ENCODE results near the gene RYR2.

DNA sequence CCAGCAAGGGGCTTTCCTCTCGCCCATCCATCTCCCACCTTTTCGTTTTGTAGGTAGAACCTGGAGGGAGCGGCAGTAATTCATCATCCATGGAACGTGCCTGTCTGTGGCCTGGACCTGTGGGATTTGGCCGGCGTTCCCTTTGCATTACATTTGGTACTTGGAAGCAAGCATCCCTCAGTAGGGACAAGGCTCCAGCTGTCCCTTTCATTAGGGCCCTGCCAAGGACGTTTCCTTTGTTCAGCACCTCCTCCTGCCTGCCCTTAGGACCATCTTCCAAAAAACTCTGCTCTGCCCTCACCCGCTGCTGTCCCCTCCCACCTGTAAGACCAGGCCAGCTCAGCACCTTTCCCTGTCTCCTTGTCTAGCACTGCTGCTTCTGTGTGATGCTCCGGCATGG is 62.1 kb downstream of the RYR2 start:
- TF ChIP-seq, protein P1, sequence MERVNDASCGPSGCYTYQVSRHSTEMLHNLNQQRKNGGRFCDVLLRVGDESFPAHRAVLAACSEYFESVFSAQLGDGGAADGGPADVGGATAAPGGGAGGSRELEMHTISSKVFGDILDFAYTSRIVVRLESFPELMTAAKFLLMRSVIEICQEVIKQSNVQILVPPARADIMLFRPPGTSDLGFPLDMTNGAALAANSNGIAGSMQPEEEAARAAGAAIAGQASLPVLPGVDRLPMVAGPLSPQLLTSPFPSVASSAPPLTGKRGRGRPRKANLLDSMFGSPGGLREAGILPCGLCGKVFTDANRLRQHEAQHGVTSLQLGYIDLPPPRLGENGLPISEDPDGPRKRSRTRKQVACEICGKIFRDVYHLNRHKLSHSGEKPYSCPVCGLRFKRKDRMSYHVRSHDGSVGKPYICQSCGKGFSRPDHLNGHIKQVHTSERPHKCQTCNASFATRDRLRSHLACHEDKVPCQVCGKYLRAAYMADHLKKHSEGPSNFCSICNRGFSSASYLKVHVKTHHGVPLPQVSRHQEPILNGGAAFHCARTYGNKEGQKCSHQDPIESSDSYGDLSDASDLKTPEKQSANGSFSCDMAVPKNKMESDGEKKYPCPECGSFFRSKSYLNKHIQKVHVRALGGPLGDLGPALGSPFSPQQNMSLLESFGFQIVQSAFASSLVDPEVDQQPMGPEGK (CRISPR knock-in tag; IDR thresholded peaks at IDR 0.05; ENCODE audit: borderline replicate concordance): no peak
- TF ChIP-seq ZNF8 (CRISPR knock-in tag; IDR thresholded peaks at IDR 0.05) (no peak), ARNTL (CRISPR knock-in tag; IDR thresholded peaks at IDR 0.05; ENCODE audit: borderline replicate concordance, low read depth) (no peak), ZNF565 (CRISPR knock-in tag; conservative IDR thresholded peaks at IDR 0.05; ENCODE audit: low read depth) (no peak), ZFP30 (CRISPR knock-in tag; IDR thresholded peaks at IDR 0.05) (no peak), ZFP3 (CRISPR knock-in tag; IDR thresholded peaks at IDR 0.05) (no peak), RARB (CRISPR knock-in tag; IDR thresholded peaks at IDR 0.05) (no peak), BACH2 (CRISPR knock-in tag; IDR thresholded peaks at IDR 0.05; ENCODE audit: borderline replicate concordance) (no peak)
- TF ChIP-seq, protein P2, sequence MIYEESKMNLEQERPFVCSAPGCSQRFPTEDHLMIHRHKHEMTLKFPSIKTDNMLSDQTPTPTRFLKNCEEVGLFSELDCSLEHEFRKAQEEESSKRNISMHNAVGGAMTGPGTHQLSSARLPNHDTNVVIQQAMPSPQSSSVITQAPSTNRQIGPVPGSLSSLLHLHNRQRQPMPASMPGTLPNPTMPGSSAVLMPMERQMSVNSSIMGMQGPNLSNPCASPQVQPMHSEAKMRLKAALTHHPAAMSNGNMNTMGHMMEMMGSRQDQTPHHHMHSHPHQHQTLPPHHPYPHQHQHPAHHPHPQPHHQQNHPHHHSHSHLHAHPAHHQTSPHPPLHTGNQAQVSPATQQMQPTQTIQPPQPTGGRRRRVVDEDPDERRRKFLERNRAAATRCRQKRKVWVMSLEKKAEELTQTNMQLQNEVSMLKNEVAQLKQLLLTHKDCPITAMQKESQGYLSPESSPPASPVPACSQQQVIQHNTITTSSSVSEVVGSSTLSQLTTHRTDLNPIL (CRISPR knock-in tag; IDR thresholded peaks at IDR 0.05; ENCODE audit: low read depth): no peak
